GM12801 (cell line): ENCODE data around the gene STK4.

Experiments
- TF ChIP-seq, protein P1 (sequence below): IDR thresholded peaks from one replicate; pipeline ENCODE4 v1.5.1; 2011; ENCODE audit warnings: control low read depth; ENCODE audit not compliant: insufficient read length; ENCODE audit errors: extremely low read depth

STK4 gene

GRCh38 chr20:44983093-44983674 lies 16.9 kb downstream of the STK4 start:
- TF ChIP-seq, protein P1, sequence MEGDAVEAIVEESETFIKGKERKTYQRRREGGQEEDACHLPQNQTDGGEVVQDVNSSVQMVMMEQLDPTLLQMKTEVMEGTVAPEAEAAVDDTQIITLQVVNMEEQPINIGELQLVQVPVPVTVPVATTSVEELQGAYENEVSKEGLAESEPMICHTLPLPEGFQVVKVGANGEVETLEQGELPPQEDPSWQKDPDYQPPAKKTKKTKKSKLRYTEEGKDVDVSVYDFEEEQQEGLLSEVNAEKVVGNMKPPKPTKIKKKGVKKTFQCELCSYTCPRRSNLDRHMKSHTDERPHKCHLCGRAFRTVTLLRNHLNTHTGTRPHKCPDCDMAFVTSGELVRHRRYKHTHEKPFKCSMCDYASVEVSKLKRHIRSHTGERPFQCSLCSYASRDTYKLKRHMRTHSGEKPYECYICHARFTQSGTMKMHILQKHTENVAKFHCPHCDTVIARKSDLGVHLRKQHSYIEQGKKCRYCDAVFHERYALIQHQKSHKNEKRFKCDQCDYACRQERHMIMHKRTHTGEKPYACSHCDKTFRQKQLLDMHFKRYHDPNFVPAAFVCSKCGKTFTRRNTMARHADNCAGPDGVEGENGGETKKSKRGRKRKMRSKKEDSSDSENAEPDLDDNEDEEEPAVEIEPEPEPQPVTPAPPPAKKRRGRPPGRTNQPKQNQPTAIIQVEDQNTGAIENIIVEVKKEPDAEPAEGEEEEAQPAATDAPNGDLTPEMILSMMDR = no peak

GRCh38 chr20:44988631-44989171 lies 22.4 kb downstream of the STK4 start:
- TF ChIP-seq, protein P1 = no peak

- TF ChIP-seq, protein P1 = no peak
Observed at GRCh38 chr20:44990425-44990824, 24.1 kb downstream of the STK4 start.

DNA sequence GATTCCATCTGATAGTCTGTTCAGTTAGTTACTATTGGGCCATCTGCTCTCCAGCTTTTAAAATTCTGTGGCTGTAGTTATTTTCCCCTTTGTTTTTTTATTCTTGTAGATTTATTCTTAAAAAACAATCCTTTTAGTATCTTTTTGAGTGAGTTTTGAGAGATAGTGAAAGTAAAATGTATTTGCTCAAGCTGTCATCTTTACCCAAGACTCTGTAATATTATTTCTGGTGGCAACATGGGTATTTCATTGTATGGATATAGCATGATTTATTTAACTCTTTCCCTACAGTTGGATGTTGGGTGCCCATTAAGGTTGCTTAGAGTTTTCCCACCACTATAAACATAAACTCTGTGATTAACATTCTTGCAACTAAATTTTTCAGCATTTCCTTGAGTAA lies 24.6 kb downstream of the STK4 start:
- TF ChIP-seq, protein P1 = no peak

GRCh38 chr20:44993343-44993742 lies 27.0 kb downstream of the STK4 start:
- TF ChIP-seq, protein P1 = no peak

DNA sequence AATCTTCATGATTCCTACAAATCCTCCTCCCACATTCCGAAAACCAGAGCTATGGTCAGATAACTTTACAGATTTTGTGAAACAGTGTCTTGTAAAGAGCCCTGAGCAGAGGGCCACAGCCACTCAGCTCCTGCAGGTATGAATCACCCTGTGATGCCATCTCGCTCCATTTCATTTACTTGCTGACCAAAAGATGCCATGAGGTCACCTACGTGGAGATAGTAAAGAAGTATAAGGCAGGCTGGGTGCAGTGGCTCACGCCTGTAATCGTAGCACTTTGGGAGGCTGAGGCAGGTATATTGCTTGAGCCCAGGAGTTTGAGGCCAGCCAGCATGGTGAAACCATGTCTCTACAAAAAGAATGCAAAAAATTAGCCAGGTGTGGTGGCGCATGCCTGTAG lies 30.9 kb downstream of the STK4 start:
- TF ChIP-seq, protein P1 = no peak

GRCh38 chr20:44997668-44998067 lies 31.4 kb downstream of the STK4 start:
- TF ChIP-seq, protein P1 = no peak
